Peyer's patch (tissue), 4 donors: ENCODE results near the gene MSANTD1. TPM values are rescaled to one million over a fixed set of nuclear protein-coding genes. Genes with fewer than 3 reads are reported as not detected.

Experiments used
- DNase-seq, 3 donors: peaks; one replicate each; pipeline ENCODE4 v3.0.0-alpha.2; 2017 to 2019
- H3K27ac ChIP-seq, 4 donors: fragments of 200-600 bp; sonication (generic); one replicate each; pipeline ENCODE4 v1.5.1; 2016 to 2019
- H3K27me3 ChIP-seq, 2 donors: fragments of 200-600 bp; sonication (generic); one replicate each; pipeline ENCODE4 v1.5.1; 2019
- H3K36me3 ChIP-seq, 3 donors: fragments of 200-600 bp; sonication (generic); one replicate each; pipeline ENCODE4 v1.5.1; 2016 to 2019
- H3K4me1 ChIP-seq, 4 donors: fragments of 200-600 bp; sonication (generic); one replicate each; pipeline ENCODE4 v1.5.1; 2016 to 2019
- H3K4me3 ChIP-seq, 4 donors: fragments of 200-600 bp; sonication (generic); 1 replicate in 3 of 4; 2 replicates in 1 of 4; pipeline ENCODE4 v1.5.1; 2016 to 2019; ENCODE audit warnings: mild to moderate bottlenecking in 1 of 4
- H3K9me3 ChIP-seq, 4 donors: fragments of 200-600 bp; sonication (generic); one replicate each; pipeline ENCODE4 v1.5.1; 2016 to 2019; ENCODE audit warnings: mild to moderate bottlenecking in 1 of 4
- CTCF ChIP-seq, 6 experiments: fragments of 450-650 bp in 4 of 6; fragments of 200-600 bp in 2 of 6; sonication (generic) in 1 of 6; IDR thresholded peaks; one replicate each; pipeline ENCODE4 v1.5.1; 2017 to 2019; ENCODE audit warnings: antibody characterized with exemption in 6 of 6, mild to moderate bottlenecking in 3 of 6, moderate library complexity in 1 of 6
- POLR2A ChIP-seq, 2 donors: fragments of 450-650 bp; IDR thresholded peaks; one replicate each; pipeline ENCODE4 v1.5.1; 2017; ENCODE audit warnings: antibody characterized with exemption in 2 of 2, mild to moderate bottlenecking in 2 of 2, moderate library complexity in 2 of 2
- total RNA-seq, 4 donors: library from RNA; depleted of rRNA; stranded (reverse); fragments of >200 nt; gene quantifications; one replicate each; pipeline ENCODE4 v1.1.0, GENCODE V29; 2016

Gene MSANTD1
- 1 to 10 TPM in 3 of 4 donors, under 1 TPM in 1; 0.35 to 2.5 (median 1.5) TPM for total RNA-seq

DNA sequence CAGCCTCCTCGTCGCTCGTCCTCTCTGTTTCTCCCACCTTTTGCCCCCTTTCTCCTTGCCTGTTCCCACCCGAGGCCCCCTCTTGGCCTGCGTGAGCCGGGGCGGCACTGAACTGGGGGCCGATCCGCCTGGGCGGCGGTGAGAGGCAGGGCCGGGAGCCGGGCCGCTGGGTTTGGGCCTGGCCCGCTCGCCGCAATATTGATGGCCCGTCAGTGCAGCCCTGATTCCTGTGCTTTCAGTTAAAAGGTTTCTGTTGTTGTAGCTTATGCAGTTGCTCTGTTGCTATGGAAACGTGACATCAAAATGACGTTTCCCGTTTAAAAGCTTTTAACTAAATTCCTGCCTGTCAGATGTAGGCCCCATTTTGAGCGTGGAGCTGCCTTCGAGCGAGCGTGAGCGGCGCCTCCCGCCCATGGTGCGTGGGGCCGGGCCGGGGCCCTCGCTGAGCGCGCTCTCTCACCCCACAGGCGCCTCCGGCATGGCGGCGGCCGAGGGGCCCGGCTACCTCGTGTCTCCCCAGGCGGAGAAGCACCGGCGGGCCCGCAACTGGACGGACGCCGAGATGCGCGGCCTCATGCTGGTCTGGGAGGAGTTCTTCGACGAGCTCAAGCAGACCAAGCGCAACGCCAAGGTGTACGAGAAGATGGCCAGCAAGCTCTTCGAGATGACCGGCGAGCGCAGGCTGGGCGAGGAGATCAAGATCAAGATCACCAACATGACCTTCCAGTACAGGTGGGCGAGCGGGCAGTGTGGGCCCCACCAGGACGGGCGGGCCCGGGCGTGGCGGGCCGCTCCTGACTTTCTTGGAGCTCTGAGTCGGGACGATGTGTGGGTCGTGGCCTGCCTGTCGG, at the start of gene MSANTD1:
Gene MSANTD1 (plus strand): TSS at position 349 of the 851 bp plus-strand sequence. CDS start 64 bp downstream, at position 413.
- H3K4me1 ChIP-seq, result no peaks in the 10 kb centered on the region
- no peak for DNase-seq

GRCh38 chr4:3199653-3200422, 49.1 kb upstream of the MSANTD1 start:
- Histone ChIP-seq H3K27ac (no peak overlapping the region), H3K36me3 (peaks cover 0 to 39% (median 0%) of the 10 kb centered on the region in 3 donors), H3K9me3 (no peaks in the 10 kb centered on the region), H3K27me3 (no peaks in the 10 kb centered on the region), H3K4me1 (peaks cover 0 to 10% (median 7%) of the 10 kb centered on the region in 4 donors), H3K4me3 (no peak overlapping the region)
- DNase-seq, result no peak
- TF ChIP-seq CTCF (IDR thresholded peaks at IDR 0.05) (no peak), POLR2A (IDR thresholded peaks at IDR 0.05) (no peak)

More for the DNA sequence above, at the start of gene MSANTD1:
- Histone ChIP-seq H3K27ac (no peak within 1 kb of the TSS), H3K4me3 (no peak within 1 kb of the TSS), H3K36me3 (no peaks in the 10 kb centered on the region), H3K9me3 (no peaks in the 10 kb centered on the region), H3K27me3 (no peaks in the 10 kb centered on the region)
- TF ChIP-seq POLR2A (IDR thresholded peaks at IDR 0.05), result no peak
- no peak for TF ChIP-seq CTCF (IDR thresholded peaks at IDR 0.05)

GRCh38 chr4:3200423-3201090, 48.4 kb upstream of the MSANTD1 start:
- H3K4me1 ChIP-seq, result peaks cover 0 to 10% (median 7%) of the 10 kb centered on the region in 4 donors
- H3K27me3 ChIP-seq, result no peaks in the 10 kb centered on the region
- H3K27ac ChIP-seq, result no peak overlapping the region
- H3K9me3 ChIP-seq, result no peaks in the 10 kb centered on the region
- no peak overlapping the region for H3K4me3 ChIP-seq
- TF ChIP-seq CTCF (IDR thresholded peaks at IDR 0.05), result no peak
- TF ChIP-seq POLR2A (IDR thresholded peaks at IDR 0.05), result no peak
- H3K36me3 ChIP-seq, result peaks cover 0 to 33% (median 0%) of the 10 kb centered on the region in 3 donors
- no peak for DNase-seq

GRCh38 chr4:3201718-3202702, 46.9 kb upstream of the MSANTD1 start:
- TF ChIP-seq POLR2A (IDR thresholded peaks at IDR 0.05) (no peak), CTCF (IDR thresholded peaks at IDR 0.05) (no peak)
- peaks cover 0 to 42% (median 0%) of the 10 kb centered on the region in 3 donors for H3K36me3 ChIP-seq
- no peak overlapping the region for H3K4me3 ChIP-seq
- H3K27ac ChIP-seq, result peak overlapping the region in 3 of 4 donors; percentile 21 to 72 (median 38)
- H3K4me1 ChIP-seq, result peaks cover 0 to 10% (median 7%) of the 10 kb centered on the region in 4 donors
- peak in 2 of 3 donors; percentile 81 to 83 for DNase-seq
- no peaks in the 10 kb centered on the region for H3K27me3 ChIP-seq
- H3K9me3 ChIP-seq, result no peaks in the 10 kb centered on the region
